Measurements from ENCODE around the gene CDSN. TPM values are rescaled to one million over a fixed set of nuclear protein-coding genes. Genes with fewer than 3 reads are reported as not detected.

Gene CDSN
- total RNA-seq, 6 experiments from 2014 or later: not detected

GRCh38 chr6:31152781-31153180 is 32.5 kb upstream of the CDSN start:
- TF ChIP-seq CTCF (IDR thresholded peaks at IDR 0.05) (no peak), POLR2A (IDR thresholded peaks at IDR 0.05) (no peak)
- Histone ChIP-seq H3K4me1 (peaks cover 0 to 6% (median 0%) of the 10 kb centered on the region in 4 donors), H3K36me3 (no peaks in the 10 kb centered on the region), H3K9me3 (no peaks in the 10 kb centered on the region), H3K27me3 (no peaks in the 10 kb centered on the region), H3K27ac (no peak overlapping the region), H3K4me3 (no peak overlapping the region)
- ATAC-seq (no peak), DNase-seq (no peak)
- 95% methylated on average over 7 of the region's 7 CpGs for WGBS (ENCODE audit: insufficient coverage, low coverage, low lambda C conversion rate, missing lambda C conversion rate)
- intact Hi-C loops (cut with DNase I): no loop called here

- Histone ChIP-seq H3K36me3 (no peaks in the 10 kb centered on the region), H3K4me1 (no peaks in the 10 kb centered on the region), H3K9me3 (no peaks in the 10 kb centered on the region), H3K4me3 (no peak overlapping the region), H3K27me3 (no peaks in the 10 kb centered on the region), H3K27ac (peak overlapping the region in 1 of 3 donors; percentile 31)
- intact Hi-C loops (cut with DNase I): no loop called here
- no peak for TF ChIP-seq POLR2A (IDR thresholded peaks at IDR 0.05)
- no peak for TF ChIP-seq CTCF (IDR thresholded peaks at IDR 0.05)
- ATAC-seq (peak; percentile 84 to 92 (median 89)), DNase-seq (peak in 1 of 3 donors; percentile 66)
- WGBS (ENCODE audit: insufficient coverage, low coverage, low lambda C conversion rate, missing lambda C conversion rate): 37% methylated on average over 5 of the region's 6 CpGs
These were observed 29.7 kb upstream of the CDSN start for GRCh38 chr6:31149827-31150447.

GRCh38 chr6:31145386-31145785 is 25.1 kb upstream of the CDSN start:
- WGBS (ENCODE audit: insufficient coverage, low coverage, low lambda C conversion rate, missing lambda C conversion rate): 97% methylated on average over 5 of the region's 10 CpGs
- TF ChIP-seq CTCF (IDR thresholded peaks at IDR 0.05) (no peak), POLR2A (IDR thresholded peaks at IDR 0.05) (no peak)
- DNase-seq: no peak
- no peaks in the 10 kb centered on the region for H3K36me3 ChIP-seq
- H3K4me1 ChIP-seq: no peaks in the 10 kb centered on the region
- intact Hi-C loops (cut with DNase I): no loop called here
- no peaks in the 10 kb centered on the region for H3K27me3 ChIP-seq
- ATAC-seq: no peak
- H3K9me3 ChIP-seq: no peaks in the 10 kb centered on the region
- no peak overlapping the region for H3K27ac ChIP-seq
- H3K4me3 ChIP-seq: no peak overlapping the region

- H3K9me3 ChIP-seq: no peaks in the 10 kb centered on the region
- intact Hi-C loops (cut with DNase I): no loop called here
- H3K4me3 ChIP-seq: no peak overlapping the region
- H3K4me1 ChIP-seq: no peaks in the 10 kb centered on the region
- DNase-seq (no peak), ATAC-seq (no peak)
- H3K36me3 ChIP-seq: no peaks in the 10 kb centered on the region
- no peaks in the 10 kb centered on the region for H3K27me3 ChIP-seq
- H3K27ac ChIP-seq: no peak overlapping the region
- TF ChIP-seq POLR2A (IDR thresholded peaks at IDR 0.05) (no peak), CTCF (IDR thresholded peaks at IDR 0.05) (no peak)
- 96% methylated on average over 4 of the region's 11 CpGs for WGBS (ENCODE audit: insufficient coverage, low coverage, low lambda C conversion rate, missing lambda C conversion rate)
These were observed 24.7 kb upstream of the CDSN start for GRCh38 chr6:31144970-31145340.
